DOHH2 (cell line): ENCODE measurements around the gene GJB2.

Experiments
- H3F3A ChIP-seq: fragments of 200-600 bp; sonication (generic), shearing (Covaris generic); 2 replicates; pipeline ENCODE4 v1.6.0; 2016; ENCODE audit warnings: antibody characterized with exemption, mild to moderate bottlenecking; ENCODE audit not compliant: control insufficient read depth, insufficient read depth
- H3K27ac ChIP-seq: fragments of 200-600 bp; sonication (generic); 2 replicates; pipeline ENCODE4 v1.5.1; 2014; ENCODE audit warnings: low read depth, mild to moderate bottlenecking, low read length, moderate library complexity
- H3K27me3 ChIP-seq: fragments of 200-600 bp; sonication (generic); 2 replicates; pipeline ENCODE4 v1.6.1; 2014; ENCODE audit warnings: mild to moderate bottlenecking, low read length, mixed read lengths; ENCODE audit not compliant: control insufficient read depth
- H3K36me3 ChIP-seq: fragments of 200-600 bp; sonication (generic); 2 replicates; pipeline ENCODE4 v1.6.1; 2014; ENCODE audit warnings: mild to moderate bottlenecking, low read length, moderate library complexity, mixed read lengths; ENCODE audit not compliant: control insufficient read depth
- H3K4me1 ChIP-seq: fragments of 200-600 bp; sonication (generic); 2 replicates; pipeline ENCODE4 v1.6.1; 2014; ENCODE audit warnings: mild to moderate bottlenecking, low read length, mixed read lengths; ENCODE audit not compliant: control insufficient read depth
- H3K4me2 ChIP-seq: fragments of 200-600 bp; sonication (generic); 2 replicates; pipeline ENCODE4 v1.6.0; 2014; ENCODE audit warnings: mild to moderate bottlenecking, low read length, moderate library complexity
- H3K4me3 ChIP-seq: fragments of 200-600 bp; sonication (generic); 2 replicates; pipeline ENCODE4 v1.5.1; 2014; ENCODE audit warnings: mild to moderate bottlenecking, low read length, mixed read lengths
- H3K79me2 ChIP-seq: fragments of 200-600 bp; sonication (generic); 2 replicates; pipeline ENCODE4 v1.6.1; 2014; ENCODE audit warnings: mild to moderate bottlenecking, low read length, mixed read lengths; ENCODE audit not compliant: control insufficient read depth
- H3K9me2 ChIP-seq: fragments of 200-600 bp; sonication (generic); replicated peaks from 2 replicates; pipeline ENCODE4 v1.6.1; 2014; ENCODE audit warnings: mild to moderate bottlenecking, low read length, mixed read lengths; ENCODE audit not compliant: control insufficient read depth
- H3K9me3 ChIP-seq: fragments of 200-600 bp; sonication (generic); 2 replicates; pipeline ENCODE4 v1.6.1; 2014; ENCODE audit warnings: antibody characterized with exemption, low read length, mixed read lengths; ENCODE audit not compliant: control insufficient read depth, insufficient read depth
- H4K20me1 ChIP-seq: fragments of 200-600 bp; sonication (generic); 2 replicates; pipeline ENCODE4 v1.6.0; 2014; ENCODE audit warnings: low read depth, mild to moderate bottlenecking, antibody characterized with exemption, low read length, moderate library complexity; ENCODE audit not compliant: control insufficient read depth, insufficient read depth
- EZH2phosphoT487 ChIP-seq: fragments of 200-600 bp; sonication (generic); IDR thresholded peaks from 2 replicates; pipeline ENCODE4 v1.6.1; 2017; ENCODE audit warnings: borderline replicate concordance, mild to moderate bottlenecking, antibody characterized with exemption, low read length, moderate library complexity, mixed read lengths
- TF ChIP-seq, protein P1 (sequence below): fragments of 200-600 bp; sonication (generic); IDR thresholded peaks from one replicate; pipeline ENCODE4 v1.5.1; 2014; ENCODE audit warnings: antibody characterized with exemption, mild to moderate bottlenecking, low read depth, low read length; ENCODE audit not compliant: poor library complexity, severe bottlenecking

The GJB2 gene

DNA sequence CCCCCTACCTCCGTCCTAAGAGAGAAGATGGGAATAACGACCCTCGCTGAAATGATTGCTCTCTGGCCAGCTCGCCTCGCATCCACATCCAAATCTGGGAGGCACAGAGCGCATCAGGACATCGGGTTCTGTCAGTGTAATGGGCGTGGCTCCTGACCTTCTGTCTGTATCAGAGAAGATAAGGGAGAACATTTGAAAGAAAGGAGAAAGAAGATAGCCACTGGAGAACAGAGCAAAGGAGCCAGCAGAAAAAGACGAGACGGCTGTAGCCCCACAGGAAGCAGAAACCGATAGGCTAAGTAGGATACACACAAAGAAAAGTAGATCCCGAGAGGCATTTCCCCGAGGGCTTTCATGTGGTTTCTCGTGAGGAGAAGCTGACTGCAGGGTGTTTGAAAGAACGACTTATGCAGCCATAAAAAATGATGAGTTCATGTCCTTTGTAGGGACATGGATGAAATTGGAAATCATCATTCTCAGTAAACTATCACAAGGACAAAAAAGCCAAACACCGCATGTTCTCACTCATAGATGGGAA is 14.0 kb upstream of the GJB2 start:
- H3K4me2 ChIP-seq, result no peak overlapping the region
- H3K27me3 ChIP-seq, result peaks cover 3% of the 10 kb centered on the region
- TF ChIP-seq, protein P1, sequence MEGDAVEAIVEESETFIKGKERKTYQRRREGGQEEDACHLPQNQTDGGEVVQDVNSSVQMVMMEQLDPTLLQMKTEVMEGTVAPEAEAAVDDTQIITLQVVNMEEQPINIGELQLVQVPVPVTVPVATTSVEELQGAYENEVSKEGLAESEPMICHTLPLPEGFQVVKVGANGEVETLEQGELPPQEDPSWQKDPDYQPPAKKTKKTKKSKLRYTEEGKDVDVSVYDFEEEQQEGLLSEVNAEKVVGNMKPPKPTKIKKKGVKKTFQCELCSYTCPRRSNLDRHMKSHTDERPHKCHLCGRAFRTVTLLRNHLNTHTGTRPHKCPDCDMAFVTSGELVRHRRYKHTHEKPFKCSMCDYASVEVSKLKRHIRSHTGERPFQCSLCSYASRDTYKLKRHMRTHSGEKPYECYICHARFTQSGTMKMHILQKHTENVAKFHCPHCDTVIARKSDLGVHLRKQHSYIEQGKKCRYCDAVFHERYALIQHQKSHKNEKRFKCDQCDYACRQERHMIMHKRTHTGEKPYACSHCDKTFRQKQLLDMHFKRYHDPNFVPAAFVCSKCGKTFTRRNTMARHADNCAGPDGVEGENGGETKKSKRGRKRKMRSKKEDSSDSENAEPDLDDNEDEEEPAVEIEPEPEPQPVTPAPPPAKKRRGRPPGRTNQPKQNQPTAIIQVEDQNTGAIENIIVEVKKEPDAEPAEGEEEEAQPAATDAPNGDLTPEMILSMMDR, result no peak
- TF ChIP-seq EZH2phosphoT487, result no peak
- H3F3A ChIP-seq, result no peaks in the 10 kb centered on the region
- no peaks in the 10 kb centered on the region for H3K36me3 ChIP-seq
- H3K9me2 ChIP-seq, result no peaks in the 10 kb centered on the region
- H3K4me1 ChIP-seq, result no peaks in the 10 kb centered on the region
- H3K9me3 ChIP-seq, result no peaks in the 10 kb centered on the region
- no peaks in the 10 kb centered on the region for H3K79me2 ChIP-seq
- H4K20me1 ChIP-seq, result no peaks in the 10 kb centered on the region
- H3K27ac ChIP-seq, result no peak overlapping the region
- no peak overlapping the region for H3K4me3 ChIP-seq

DNA sequence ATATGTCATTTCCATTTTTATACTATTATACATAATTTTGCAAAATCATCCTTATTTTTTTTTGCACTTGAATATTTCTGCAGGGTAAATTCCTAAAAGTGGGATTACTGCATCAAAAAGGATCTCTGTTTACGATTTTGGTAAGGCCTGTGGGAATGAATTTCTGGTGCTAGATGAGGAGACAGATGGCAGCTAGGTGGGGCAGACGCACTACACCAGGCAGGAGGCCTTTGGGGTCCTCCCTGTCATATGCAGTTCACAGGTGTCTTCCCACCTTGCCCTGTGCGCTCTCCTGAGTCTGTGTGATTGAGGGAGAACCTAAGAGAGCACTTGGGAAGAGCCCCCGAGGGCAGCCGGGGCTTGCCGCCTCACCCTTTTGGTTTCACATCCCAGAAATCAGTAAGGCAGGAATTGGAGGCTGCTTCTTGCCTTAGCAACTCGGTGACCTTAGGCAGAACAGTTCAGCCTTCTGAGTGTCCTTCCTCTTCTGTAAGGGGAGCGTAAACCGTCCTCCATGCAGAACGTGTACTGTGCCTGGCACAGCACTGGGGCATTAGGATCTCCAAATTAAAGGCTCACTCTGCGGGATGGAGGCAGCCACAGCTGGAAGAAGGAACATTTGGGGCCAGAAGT is 13.4 kb upstream of the GJB2 start:
- no peaks in the 10 kb centered on the region for H3K9me2 ChIP-seq
- no peaks in the 10 kb centered on the region for H3K9me3 ChIP-seq
- no peak overlapping the region for H3K27ac ChIP-seq
- H3K4me1 ChIP-seq, result no peaks in the 10 kb centered on the region
- H3K4me2 ChIP-seq, result no peak overlapping the region
- H3F3A ChIP-seq, result no peaks in the 10 kb centered on the region
- H3K4me3 ChIP-seq, result no peak overlapping the region
- no peak for TF ChIP-seq EZH2phosphoT487
- TF ChIP-seq, protein P1, result no peak
- H3K27me3 ChIP-seq, result peaks cover 5% of the 10 kb centered on the region
- no peaks in the 10 kb centered on the region for H3K36me3 ChIP-seq
- H4K20me1 ChIP-seq, result no peaks in the 10 kb centered on the region
- H3K79me2 ChIP-seq, result no peaks in the 10 kb centered on the region

DNA sequence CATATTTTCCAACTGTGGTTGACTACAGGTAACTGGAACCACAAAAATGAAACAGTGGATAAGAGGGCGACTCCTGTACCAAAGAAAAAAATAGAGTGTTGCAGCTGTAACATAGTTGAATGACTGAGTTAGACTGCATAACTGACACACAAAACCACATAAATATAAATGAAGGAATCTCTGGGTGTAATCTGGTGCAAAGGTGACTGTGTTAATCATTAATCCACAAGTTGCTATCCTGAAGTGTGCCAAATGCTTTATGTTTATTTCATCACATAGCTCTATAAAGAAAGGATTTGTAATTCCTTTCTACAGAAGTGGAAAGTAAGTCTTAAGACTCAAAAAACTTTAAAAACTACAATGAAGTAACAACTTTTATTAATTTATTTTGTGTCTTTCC is 6.0 kb upstream of the GJB2 start:
- TF ChIP-seq, protein P1, result no peak
- TF ChIP-seq EZH2phosphoT487, result no peak
- Histone ChIP-seq H3K4me3 (no peak overlapping the region), H4K20me1 (no peaks in the 10 kb centered on the region), H3K27ac (no peak overlapping the region), H3K9me3 (no peaks in the 10 kb centered on the region), H3K4me2 (no peak overlapping the region), H3K4me1 (no peaks in the 10 kb centered on the region), H3K36me3 (no peaks in the 10 kb centered on the region), H3F3A (no peaks in the 10 kb centered on the region), H3K79me2 (no peaks in the 10 kb centered on the region), H3K27me3 (peaks cover 42% of the 10 kb centered on the region), H3K9me2 (no peaks in the 10 kb centered on the region)
